ENCODE data around the gene ROBO2. TPM values are rescaled to one million over a fixed set of nuclear protein-coding genes. Genes with fewer than 3 reads are reported as not detected.

Gene ROBO2
- polyA plus RNA-seq, 1 of the 3 experiments (the other 2 are of a cell fraction), result not detected

GRCh38 chr3:77207753-77208152, 167.9 kb downstream of the ROBO2 start:
- Histone ChIP-seq H2AFZ (ENCODE audit: low read depth) (no peak overlapping the region), H4K20me1 (ENCODE audit: insufficient read depth) (no peaks in the 10 kb centered on the region), H3K79me2 (ENCODE audit: insufficient read depth) (no peaks in the 10 kb centered on the region; the same call in 1 of the 2 replicates), H3K9me3 (no peaks in the 10 kb centered on the region), H3K27me3 (ENCODE audit: insufficient read depth) (no peaks in the 10 kb centered on the region), H3K27ac (ENCODE audit: low read depth in 2 of 2, low read length in 1 of 2) (no peak overlapping the region), H3K4me3 (ENCODE audit: low read depth in 2 of 2, low read length in 1 of 2) (no peak overlapping the region), H3K9ac (no peak overlapping the region), H3K4me1 (ENCODE audit: control insufficient read depth in 1 of 2, insufficient read depth in 2 of 2, low read depth in 1 of 2, low read length in 1 of 2) (no peaks in the 10 kb centered on the region), H3K36me3 (replicated peaks in 1 of 2; ENCODE audit: control insufficient read depth in 1 of 2, insufficient read depth in 2 of 2, low read length in 1 of 2) (no peaks in the 10 kb centered on the region), H3F3A (replicated peaks; ENCODE audit: insufficient read depth) (no peaks in the 10 kb centered on the region), H3K9me2 (no peaks in the 10 kb centered on the region), H3K4me2 (no peak overlapping the region)
- TF ChIP-seq FOSL2 (IDR thresholded peaks at IDR 0.05; ENCODE audit: borderline replicate concordance, low read depth), result no peak
- no peak for TF ChIP-seq TEAD4 (IDR thresholded peaks at IDR 0.05; ENCODE audit: borderline replicate concordance, insufficient read depth)
- TF ChIP-seq ELF1 (IDR thresholded peaks at IDR 0.05), result no peak
- TF ChIP-seq FOXM1 (IDR thresholded peaks at IDR 0.05; ENCODE audit: low read depth), result no peak
- TF ChIP-seq NFIC (IDR thresholded peaks at IDR 0.05; ENCODE audit: borderline replicate concordance), result no peak
- TF ChIP-seq TAF1 (IDR thresholded peaks at IDR 0.05; ENCODE audit: borderline replicate concordance, low read depth, low read length), result no peak
- TF ChIP-seq MXI1 (IDR thresholded peaks at IDR 0.05; ENCODE audit: low read depth, low read length), result no peak
- TF ChIP-seq TCF12 (IDR thresholded peaks at IDR 0.05), result no peak
- TF ChIP-seq SMC3 (IDR thresholded peaks at IDR 0.05; ENCODE audit: low read depth, low read length), result no peak
- no peak for DNase-seq
- POLR2A ChIA-PET, result no interaction called here
- WGBS (ENCODE audit: low lambda C conversion rate), result 63% methylated on average over 8 of the region's 8 CpGs
- CTCF ChIA-PET, result no interaction called here

- WGBS (ENCODE audit: low lambda C conversion rate), result 39% methylated on average over 3 of the region's 3 CpGs
- Histone ChIP-seq H3K27me3 (ENCODE audit: insufficient read depth) (no peaks in the 10 kb centered on the region), H3K9me3 (no peaks in the 10 kb centered on the region), H3K79me2 (ENCODE audit: insufficient read depth) (no peaks in the 10 kb centered on the region), H3K9me2 (no peaks in the 10 kb centered on the region), H3K36me3 (replicated peaks in 1 of 2; ENCODE audit: control insufficient read depth in 1 of 2, insufficient read depth in 2 of 2, low read length in 1 of 2) (no peaks in the 10 kb centered on the region), H4K20me1 (ENCODE audit: insufficient read depth) (no peaks in the 10 kb centered on the region), H3F3A (replicated peaks; ENCODE audit: insufficient read depth) (no peaks in the 10 kb centered on the region), H2AFZ (ENCODE audit: low read depth) (no peak overlapping the region), H3K4me3 (ENCODE audit: low read depth in 2 of 2, low read length in 1 of 2) (no peak overlapping the region), H3K27ac (ENCODE audit: low read depth in 2 of 2, low read length in 1 of 2) (no peak overlapping the region), H3K9ac (no peak overlapping the region), H3K4me2 (no peak overlapping the region), H3K4me1 (ENCODE audit: control insufficient read depth in 1 of 2, insufficient read depth in 2 of 2, low read depth in 1 of 2, low read length in 1 of 2) (no peaks in the 10 kb centered on the region; a peak in 1 of 4 replicates)
- no peak for TF ChIP-seq TCF12 (IDR thresholded peaks at IDR 0.05)
- TF ChIP-seq GABPA (IDR thresholded peaks at IDR 0.05; ENCODE audit: low read depth), result no peak
- no peak for TF ChIP-seq EZH2phosphoT487 (IDR thresholded peaks at IDR 0.05; ENCODE audit: borderline replicate concordance, low read depth)
- TF ChIP-seq SMC3 (IDR thresholded peaks at IDR 0.05; ENCODE audit: low read depth, low read length), result no peak
- TF ChIP-seq RFX5 (IDR thresholded peaks at IDR 0.05; ENCODE audit: low read length), result no peak
- TF ChIP-seq YY1 (IDR thresholded peaks at IDR 0.05; ENCODE audit: low read depth), result no peak
- TF ChIP-seq CTCF (IDR thresholded peaks at IDR 0.05), result no peak
- no peak for TF ChIP-seq JUND (IDR thresholded peaks at IDR 0.05)
- TF ChIP-seq FOXM1 (IDR thresholded peaks at IDR 0.05; ENCODE audit: low read depth), result no peak
- no peak for TF ChIP-seq USF1 (IDR thresholded peaks at IDR 0.05; ENCODE audit: borderline replicate concordance, low read depth)
- no peak for TF ChIP-seq RCOR1 (IDR thresholded peaks at IDR 0.05; ENCODE audit: low read length)
- TF ChIP-seq MXI1 (IDR thresholded peaks at IDR 0.05; ENCODE audit: low read depth, low read length), result no peak
- no peak for TF ChIP-seq POLR2AphosphoS5 (IDR thresholded peaks at IDR 0.05; ENCODE audit: low read depth, low read length)
- TF ChIP-seq ELF1 (IDR thresholded peaks at IDR 0.05), result no peak
- TF ChIP-seq REST (IDR thresholded peaks at IDR 0.05; ENCODE audit: low read depth, low read length), result no peak
- DNase-seq, result no peak
- ChIA-PET CTCF (no interaction called here), POLR2A (no interaction called here)
Observed at GRCh38 chr3:77222701-77223100, 182.8 kb downstream of the ROBO2 start.

All from SK-N-SH (cell line).